ENCODE results near the gene GH2.

GH2 gene

DNA sequence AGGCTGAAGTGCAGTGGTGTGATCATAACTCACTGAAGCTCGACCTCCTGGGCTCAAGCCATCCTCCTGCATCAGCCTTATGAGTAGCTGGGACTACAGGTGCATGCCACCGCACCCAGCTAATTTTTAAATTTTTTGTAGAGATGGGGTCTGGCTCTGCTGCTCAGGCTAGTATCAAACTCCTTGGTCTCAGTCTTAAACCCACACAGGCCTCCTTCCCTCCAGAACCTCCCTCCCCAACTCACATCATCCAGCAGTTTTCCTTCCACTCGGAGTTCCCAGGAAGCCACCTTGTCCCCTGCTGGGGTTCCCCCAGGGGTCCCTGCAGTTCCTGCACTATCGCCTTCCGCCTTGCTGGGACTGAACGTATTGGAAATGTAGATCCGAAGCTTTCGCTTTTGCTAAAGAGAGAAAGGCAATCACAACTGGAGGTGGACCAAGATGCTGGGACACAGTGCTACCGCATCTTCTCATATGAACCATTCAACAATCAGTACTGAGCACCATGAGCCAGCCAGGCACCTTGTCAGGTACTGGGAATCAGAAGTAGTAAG, 46.5 kb downstream of the GH2 start:
- no peak overlapping the region for H3K4me3 ChIP-seq (ENCODE audit: insufficient read depth in 1 of 2, low read depth in 1 of 2, low read length in 2 of 2)
- H3K27me3 ChIP-seq (ENCODE audit: control insufficient read depth in 1 of 2, insufficient read depth in 1 of 2, low read length in 2 of 2) = no peaks in the 10 kb centered on the region
- no peak overlapping the region for H3K4me2 ChIP-seq (ENCODE audit: low read length, poor library complexity, severe bottlenecking)
- no peak overlapping the region for H2BK5ac ChIP-seq (ENCODE audit: low read depth, low read length, poor library complexity, severe bottlenecking)
- no peak overlapping the region for H2BK15ac ChIP-seq (ENCODE audit: low read depth, poor library complexity, severe bottlenecking)
- H2AFZ ChIP-seq (ENCODE audit: low read depth, low read length) = no peak overlapping the region
- no peak overlapping the region for H4K8ac ChIP-seq (ENCODE audit: low read length)
- no peak overlapping the region for H3K18ac ChIP-seq (ENCODE audit: low read depth in 1 of 2, low read length in 2 of 2)
- peaks cover 56% of the 10 kb centered on the region for H3K79me1 ChIP-seq (replicated peaks; ENCODE audit: low read length, poor library complexity, severe bottlenecking)
- no peak for DNase-seq
- no peak overlapping the region for H2BK12ac ChIP-seq (ENCODE audit: low read length in 2 of 2)
- no peak overlapping the region for H3K4ac ChIP-seq (ENCODE audit: low read depth in 1 of 2, low read length in 2 of 2)
- peaks cover 22% of the 10 kb centered on the region for H3K4me1 ChIP-seq (ENCODE audit: control insufficient read depth, insufficient read depth, low read depth, low read length)
- H3K23ac ChIP-seq (ENCODE audit: low read length in 2 of 2) = no peak overlapping the region
- no peak overlapping the region for H3K9ac ChIP-seq (ENCODE audit: low read length)
- H4K91ac ChIP-seq (ENCODE audit: low read length) = no peak overlapping the region
- H2AK5ac ChIP-seq (ENCODE audit: low read length, severe bottlenecking) = no peak overlapping the region
- no peak overlapping the region for H3K27ac ChIP-seq (ENCODE audit: low read length, poor library complexity, severe bottlenecking)
- peaks cover 72 to 77% of the 10 kb centered on the region in 2 experiments for H3K36me3 ChIP-seq (ENCODE audit: control insufficient read depth in 1 of 2, insufficient read depth in 2 of 2, low read depth in 1 of 2, low read length in 2 of 2)
- H3K14ac ChIP-seq (ENCODE audit: low read length in 2 of 2) = no peak overlapping the region
- no peaks in the 10 kb centered on the region for H3K9me3 ChIP-seq (ENCODE audit: control insufficient read depth, low read length)
- H2BK120ac ChIP-seq (ENCODE audit: low read depth, low read length) = no peak overlapping the region
- WGBS = 91% methylated on average over 9 of the region's 9 CpGs

DNA sequence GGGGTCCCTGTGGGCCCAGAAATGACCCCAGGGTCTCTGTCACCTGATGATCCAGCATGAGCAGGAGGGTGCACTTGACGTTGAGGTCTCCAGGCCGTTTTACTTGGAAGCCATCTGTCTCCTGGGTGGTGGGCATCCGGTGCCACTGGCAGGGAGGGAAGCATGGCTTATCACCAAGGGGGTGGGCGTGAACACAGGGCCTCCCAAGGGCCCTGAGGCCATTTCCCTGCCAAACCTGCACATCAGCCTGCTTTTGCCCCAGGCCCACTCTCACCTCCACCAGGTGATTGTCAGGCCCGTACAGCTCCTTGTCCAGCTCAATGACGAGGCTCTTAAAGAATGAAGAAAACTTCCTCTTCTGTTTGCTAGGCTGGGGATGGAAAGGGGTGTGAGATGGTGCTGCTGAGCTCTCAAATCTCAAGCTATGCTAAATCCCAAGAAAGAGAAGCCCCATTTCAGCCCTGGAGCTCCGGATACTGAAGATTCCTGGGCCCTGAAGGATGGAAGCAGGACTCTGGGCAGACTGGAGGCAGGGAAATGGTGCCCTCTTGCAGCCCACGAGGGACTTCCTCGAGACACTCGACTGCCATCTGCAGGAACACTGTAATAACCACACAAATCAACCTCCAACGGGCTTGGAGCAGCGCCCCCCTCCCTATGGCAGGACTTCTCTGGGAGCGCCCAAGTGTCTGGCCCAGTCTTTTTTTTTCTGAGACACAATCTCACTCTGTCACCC, 47.1 kb downstream of the GH2 start:
- no peak overlapping the region for H2BK12ac ChIP-seq (ENCODE audit: low read length in 2 of 2)

DNA sequence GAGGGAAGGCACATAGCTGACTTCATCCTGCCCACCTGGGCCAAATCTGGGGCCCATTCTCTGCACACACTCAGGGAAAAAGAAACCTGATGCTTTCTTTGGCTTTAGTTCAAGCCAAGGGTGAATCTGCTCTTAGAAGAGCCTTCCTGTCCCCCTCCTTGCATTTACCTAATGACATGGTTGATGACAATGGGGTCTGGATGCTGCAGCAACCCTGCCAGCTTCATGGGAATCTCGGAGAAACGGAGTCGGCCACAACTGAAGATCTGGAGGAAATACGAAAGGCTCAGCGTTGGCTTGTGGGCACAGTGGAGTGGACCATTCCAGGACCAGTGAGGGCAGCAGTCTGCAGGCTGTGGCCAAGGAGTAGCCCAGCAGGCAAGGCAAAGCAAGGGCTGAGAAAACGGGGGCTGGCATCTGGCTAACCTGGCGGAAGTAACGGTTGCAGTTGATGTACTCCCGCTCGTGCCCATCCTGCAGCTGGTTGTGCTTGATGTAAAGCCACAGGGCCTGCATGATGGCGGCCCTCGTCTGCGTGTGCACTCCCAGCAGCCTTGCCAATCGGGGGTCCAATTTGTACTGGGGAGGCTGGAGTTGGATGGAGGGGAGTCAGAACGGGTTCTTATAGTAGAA, 47.9 kb downstream of the GH2 start:
- Histone ChIP-seq H2AFZ (ENCODE audit: low read depth, low read length) (no peak overlapping the region), H3K36me3 (ENCODE audit: control insufficient read depth in 1 of 2, insufficient read depth in 2 of 2, low read depth in 1 of 2, low read length in 2 of 2) (peaks cover 86 to 89% of the 10 kb centered on the region in 2 experiments), H3K9me3 (ENCODE audit: control insufficient read depth, low read length) (no peaks in the 10 kb centered on the region), H3K23ac (ENCODE audit: low read length in 2 of 2) (no peak overlapping the region), H2AK5ac (ENCODE audit: low read length, severe bottlenecking) (no peak overlapping the region), H3K79me1 (replicated peaks; ENCODE audit: low read length, poor library complexity, severe bottlenecking) (peaks cover 59% of the 10 kb centered on the region), H4K91ac (ENCODE audit: low read length) (no peak overlapping the region), H2BK12ac (ENCODE audit: low read length in 2 of 2) (no peak overlapping the region), H3K27ac (ENCODE audit: low read length, poor library complexity, severe bottlenecking) (no peak overlapping the region), H2BK5ac (ENCODE audit: low read depth, low read length, poor library complexity, severe bottlenecking) (no peak overlapping the region), H3K4me1 (ENCODE audit: control insufficient read depth, insufficient read depth, low read depth, low read length) (peaks cover 20% of the 10 kb centered on the region), H2BK120ac (ENCODE audit: low read depth, low read length) (no peak overlapping the region), H2BK15ac (ENCODE audit: low read depth, poor library complexity, severe bottlenecking) (no peak overlapping the region), H4K8ac (ENCODE audit: low read length) (no peak overlapping the region), H3K27me3 (ENCODE audit: control insufficient read depth in 1 of 2, insufficient read depth in 1 of 2, low read length in 2 of 2) (no peaks in the 10 kb centered on the region), H3K4ac (ENCODE audit: low read depth in 1 of 2, low read length in 2 of 2) (no peak overlapping the region), H3K4me3 (ENCODE audit: insufficient read depth in 1 of 2, low read depth in 1 of 2, low read length in 2 of 2) (no peak overlapping the region), H3K18ac (ENCODE audit: low read depth in 1 of 2, low read length in 2 of 2) (no peak overlapping the region), H3K14ac (ENCODE audit: low read length in 2 of 2) (no peak overlapping the region), H3K9ac (ENCODE audit: low read length) (no peak overlapping the region), H3K4me2 (ENCODE audit: low read length, poor library complexity, severe bottlenecking) (no peak overlapping the region)
- DNase-seq = no peak
- WGBS = 97% methylated on average over 15 of the region's 15 CpGs

More for the DNA sequence above, 47.1 kb downstream of the GH2 start:
- Histone ChIP-seq H3K9me3 (ENCODE audit: control insufficient read depth, low read length) (no peaks in the 10 kb centered on the region), H3K23ac (ENCODE audit: low read length in 2 of 2) (no peak overlapping the region), H4K8ac (ENCODE audit: low read length) (peak overlapping the region; percentile 8), H2BK15ac (ENCODE audit: low read depth, poor library complexity, severe bottlenecking) (no peak overlapping the region), H4K91ac (ENCODE audit: low read length) (no peak overlapping the region), H3K4ac (ENCODE audit: low read depth in 1 of 2, low read length in 2 of 2) (no peak overlapping the region), H3K4me2 (ENCODE audit: low read length, poor library complexity, severe bottlenecking) (no peak overlapping the region), H3K79me1 (replicated peaks; ENCODE audit: low read length, poor library complexity, severe bottlenecking) (peaks cover 62% of the 10 kb centered on the region), H3K27ac (ENCODE audit: low read length, poor library complexity, severe bottlenecking) (no peak overlapping the region), H2BK5ac (ENCODE audit: low read depth, low read length, poor library complexity, severe bottlenecking) (no peak overlapping the region), H3K4me1 (ENCODE audit: control insufficient read depth, insufficient read depth, low read depth, low read length) (peaks cover 22% of the 10 kb centered on the region), H3K27me3 (ENCODE audit: control insufficient read depth in 1 of 2, insufficient read depth in 1 of 2, low read length in 2 of 2) (no peaks in the 10 kb centered on the region), H3K4me3 (ENCODE audit: insufficient read depth in 1 of 2, low read depth in 1 of 2, low read length in 2 of 2) (no peak overlapping the region), H3K14ac (ENCODE audit: low read length in 2 of 2) (no peak overlapping the region), H2AK5ac (ENCODE audit: low read length, severe bottlenecking) (no peak overlapping the region), H2BK120ac (ENCODE audit: low read depth, low read length) (no peak overlapping the region), H3K36me3 (ENCODE audit: control insufficient read depth in 1 of 2, insufficient read depth in 2 of 2, low read depth in 1 of 2, low read length in 2 of 2) (peaks cover 79 to 84% of the 10 kb centered on the region in 2 experiments), H2AFZ (ENCODE audit: low read depth, low read length) (no peak overlapping the region), H3K18ac (ENCODE audit: low read depth in 1 of 2, low read length in 2 of 2) (no peak overlapping the region), H3K9ac (ENCODE audit: low read length) (peak overlapping the region; percentile 27)
- 45% methylated on average over 11 of the region's 13 CpGs for WGBS
- DNase-seq = peak; percentile 89

DNA sequence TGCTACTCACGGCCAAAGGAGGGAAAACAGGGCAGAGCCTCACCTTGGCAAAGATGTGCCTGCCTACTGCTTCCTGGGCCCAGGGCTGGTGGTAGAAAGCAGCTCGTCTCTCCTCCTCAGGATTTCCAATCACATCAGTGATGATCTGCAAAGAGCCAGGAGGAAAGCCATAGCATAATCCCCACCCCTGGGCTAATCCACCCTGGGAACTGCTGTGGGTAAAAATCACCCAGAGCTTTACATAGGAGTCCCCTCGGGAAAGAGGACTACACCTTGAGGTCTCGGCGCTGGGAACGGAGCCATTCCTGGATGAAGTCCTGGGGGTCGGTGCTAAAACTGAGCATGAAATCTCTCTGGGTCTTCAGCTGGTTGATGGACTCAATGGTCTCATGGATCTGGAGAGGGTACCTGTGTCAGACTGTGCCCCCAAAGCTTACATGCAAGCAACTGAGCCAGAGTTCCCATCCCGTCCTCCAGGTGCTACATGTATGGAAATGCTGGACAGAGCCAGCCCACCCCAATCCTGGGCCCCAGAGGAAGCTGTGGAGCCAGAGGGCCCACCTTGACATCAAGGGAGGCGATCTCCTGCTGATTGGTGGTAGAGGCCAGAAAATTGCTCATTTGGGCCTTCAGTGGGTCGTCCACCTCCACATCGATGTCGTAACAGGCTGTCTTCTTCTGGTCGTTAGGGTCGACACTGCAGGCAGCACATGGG, 48.6 kb downstream of the GH2 start:
- H3K4ac ChIP-seq (ENCODE audit: low read depth in 1 of 2, low read length in 2 of 2) = no peak overlapping the region
- no peak overlapping the region for H3K4me2 ChIP-seq (ENCODE audit: low read length, poor library complexity, severe bottlenecking)
- H2AFZ ChIP-seq (ENCODE audit: low read depth, low read length) = no peak overlapping the region
- no peak overlapping the region for H3K27ac ChIP-seq (ENCODE audit: low read length, poor library complexity, severe bottlenecking)
- no peak overlapping the region for H2BK120ac ChIP-seq (ENCODE audit: low read depth, low read length)
- H3K79me1 ChIP-seq (replicated peaks; ENCODE audit: low read length, poor library complexity, severe bottlenecking) = peaks cover 53% of the 10 kb centered on the region
- H3K4me1 ChIP-seq (ENCODE audit: control insufficient read depth, insufficient read depth, low read depth, low read length) = peaks cover 14% of the 10 kb centered on the region
- no peak overlapping the region for H3K4me3 ChIP-seq (ENCODE audit: insufficient read depth in 1 of 2, low read depth in 1 of 2, low read length in 2 of 2)
- DNase-seq = no peak
- no peak overlapping the region for H2BK15ac ChIP-seq (ENCODE audit: low read depth, poor library complexity, severe bottlenecking)
- H3K18ac ChIP-seq (ENCODE audit: low read depth in 1 of 2, low read length in 2 of 2) = no peak overlapping the region
- H4K91ac ChIP-seq (ENCODE audit: low read length) = no peak overlapping the region
- no peaks in the 10 kb centered on the region for H3K27me3 ChIP-seq (ENCODE audit: control insufficient read depth in 1 of 2, insufficient read depth in 1 of 2, low read length in 2 of 2)
- H4K8ac ChIP-seq (ENCODE audit: low read length) = no peak overlapping the region
- 95% methylated on average over 14 of the region's 14 CpGs for WGBS
- H2AK5ac ChIP-seq (ENCODE audit: low read length, severe bottlenecking) = no peak overlapping the region
- H3K14ac ChIP-seq (ENCODE audit: low read length in 2 of 2) = no peak overlapping the region
- no peak overlapping the region for H2BK5ac ChIP-seq (ENCODE audit: low read depth, low read length, poor library complexity, severe bottlenecking)
- peaks cover 84 to 92% of the 10 kb centered on the region in 2 experiments for H3K36me3 ChIP-seq (ENCODE audit: control insufficient read depth in 1 of 2, insufficient read depth in 2 of 2, low read depth in 1 of 2, low read length in 2 of 2)
- H3K9me3 ChIP-seq (ENCODE audit: control insufficient read depth, low read length) = no peaks in the 10 kb centered on the region
- H2BK12ac ChIP-seq (ENCODE audit: low read length in 2 of 2) = no peak overlapping the region
- H3K23ac ChIP-seq (ENCODE audit: low read length in 2 of 2) = no peak overlapping the region
- no peak overlapping the region for H3K9ac ChIP-seq (ENCODE audit: low read length)
